ENCODE data around the gene MSRB1. TPM values are rescaled to one million over a fixed set of nuclear protein-coding genes. Genes with fewer than 3 reads are reported as not detected.

The MSRB1 gene
- total and polyA plus RNA-seq, 2 of the 13 experiments (the other 11 are each of a cell fraction or from before 2014, with no cell fraction given) = 32.1 to 75.4 TPM

- TF ChIP-seq, protein P1, sequence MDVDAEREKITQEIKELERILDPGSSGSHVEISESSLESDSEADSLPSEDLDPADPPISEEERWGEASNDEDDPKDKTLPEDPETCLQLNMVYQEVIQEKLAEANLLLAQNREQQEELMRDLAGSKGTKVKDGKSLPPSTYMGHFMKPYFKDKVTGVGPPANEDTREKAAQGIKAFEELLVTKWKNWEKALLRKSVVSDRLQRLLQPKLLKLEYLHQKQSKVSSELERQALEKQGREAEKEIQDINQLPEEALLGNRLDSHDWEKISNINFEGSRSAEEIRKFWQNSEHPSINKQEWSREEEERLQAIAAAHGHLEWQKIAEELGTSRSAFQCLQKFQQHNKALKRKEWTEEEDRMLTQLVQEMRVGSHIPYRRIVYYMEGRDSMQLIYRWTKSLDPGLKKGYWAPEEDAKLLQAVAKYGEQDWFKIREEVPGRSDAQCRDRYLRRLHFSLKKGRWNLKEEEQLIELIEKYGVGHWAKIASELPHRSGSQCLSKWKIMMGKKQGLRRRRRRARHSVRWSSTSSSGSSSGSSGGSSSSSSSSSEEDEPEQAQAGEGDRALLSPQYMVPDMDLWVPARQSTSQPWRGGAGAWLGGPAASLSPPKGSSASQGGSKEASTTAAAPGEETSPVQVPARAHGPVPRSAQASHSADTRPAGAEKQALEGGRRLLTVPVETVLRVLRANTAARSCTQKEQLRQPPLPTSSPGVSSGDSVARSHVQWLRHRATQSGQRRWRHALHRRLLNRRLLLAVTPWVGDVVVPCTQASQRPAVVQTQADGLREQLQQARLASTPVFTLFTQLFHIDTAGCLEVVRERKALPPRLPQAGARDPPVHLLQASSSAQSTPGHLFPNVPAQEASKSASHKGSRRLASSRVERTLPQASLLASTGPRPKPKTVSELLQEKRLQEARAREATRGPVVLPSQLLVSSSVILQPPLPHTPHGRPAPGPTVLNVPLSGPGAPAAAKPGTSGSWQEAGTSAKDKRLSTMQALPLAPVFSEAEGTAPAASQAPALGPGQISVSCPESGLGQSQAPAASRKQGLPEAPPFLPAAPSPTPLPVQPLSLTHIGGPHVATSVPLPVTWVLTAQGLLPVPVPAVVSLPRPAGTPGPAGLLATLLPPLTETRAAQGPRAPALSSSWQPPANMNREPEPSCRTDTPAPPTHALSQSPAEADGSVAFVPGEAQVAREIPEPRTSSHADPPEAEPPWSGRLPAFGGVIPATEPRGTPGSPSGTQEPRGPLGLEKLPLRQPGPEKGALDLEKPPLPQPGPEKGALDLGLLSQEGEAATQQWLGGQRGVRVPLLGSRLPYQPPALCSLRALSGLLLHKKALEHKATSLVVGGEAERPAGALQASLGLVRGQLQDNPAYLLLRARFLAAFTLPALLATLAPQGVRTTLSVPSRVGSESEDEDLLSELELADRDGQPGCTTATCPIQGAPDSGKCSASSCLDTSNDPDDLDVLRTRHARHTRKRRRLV (CRISPR knock-in tag; IDR thresholded peaks at IDR 0.05) = peak; percentile 83
- TF ChIP-seq ZNF747 (CRISPR knock-in tag; IDR thresholded peaks at IDR 0.05; ENCODE audit: borderline replicate concordance) = no peak
- 0 out of 2 replicates have a peak, but pooled peaks have one; percentile 62 for TF ChIP-seq ZNF589 (CRISPR knock-in tag; conservative IDR thresholded peaks at IDR 0.05)
- TF ChIP-seq MXD4 (CRISPR knock-in tag; IDR thresholded peaks at IDR 0.05) = peak; percentile 70; the same call in 1 of the 2 replicates
- peak; percentile 87; the same call in 1 of the 2 replicates for TF ChIP-seq ZNF136 (CRISPR knock-in tag; IDR thresholded peaks at IDR 0.05; ENCODE audit: low read depth)
- peak; percentile 70 for TF ChIP-seq ZNF503 (CRISPR knock-in tag; IDR thresholded peaks at IDR 0.05)
- TF ChIP-seq, protein P2, sequence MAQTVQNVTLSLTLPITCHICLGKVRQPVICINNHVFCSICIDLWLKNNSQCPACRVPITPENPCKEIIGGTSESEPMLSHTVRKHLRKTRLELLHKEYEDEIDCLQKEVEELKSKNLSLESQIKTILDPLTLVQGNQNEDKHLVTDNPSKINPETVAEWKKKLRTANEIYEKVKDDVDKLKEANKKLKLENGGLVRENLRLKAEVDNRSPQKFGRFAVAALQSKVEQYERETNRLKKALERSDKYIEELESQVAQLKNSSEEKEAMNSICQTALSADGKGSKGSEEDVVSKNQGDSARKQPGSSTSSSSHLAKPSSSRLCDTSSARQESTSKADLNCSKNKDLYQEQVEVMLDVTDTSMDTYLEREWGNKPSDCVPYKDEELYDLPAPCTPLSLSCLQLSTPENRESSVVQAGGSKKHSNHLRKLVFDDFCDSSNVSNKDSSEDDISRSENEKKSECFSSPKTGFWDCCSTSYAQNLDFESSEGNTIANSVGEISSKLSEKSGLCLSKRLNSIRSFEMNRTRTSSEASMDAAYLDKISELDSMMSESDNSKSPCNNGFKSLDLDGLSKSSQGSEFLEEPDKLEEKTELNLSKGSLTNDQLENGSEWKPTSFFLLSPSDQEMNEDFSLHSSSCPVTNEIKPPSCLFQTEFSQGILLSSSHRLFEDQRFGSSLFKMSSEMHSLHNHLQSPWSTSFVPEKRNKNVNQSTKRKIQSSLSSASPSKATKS (CRISPR knock-in tag; IDR thresholded peaks at IDR 0.05) = no peak
- TF ChIP-seq NCOA5 (CRISPR knock-in tag; IDR thresholded peaks at IDR 0.05) = no peak
- no peak for TF ChIP-seq HMGA1 (CRISPR knock-in tag; conservative IDR thresholded peaks at IDR 0.05)
- TF ChIP-seq, protein P3, sequence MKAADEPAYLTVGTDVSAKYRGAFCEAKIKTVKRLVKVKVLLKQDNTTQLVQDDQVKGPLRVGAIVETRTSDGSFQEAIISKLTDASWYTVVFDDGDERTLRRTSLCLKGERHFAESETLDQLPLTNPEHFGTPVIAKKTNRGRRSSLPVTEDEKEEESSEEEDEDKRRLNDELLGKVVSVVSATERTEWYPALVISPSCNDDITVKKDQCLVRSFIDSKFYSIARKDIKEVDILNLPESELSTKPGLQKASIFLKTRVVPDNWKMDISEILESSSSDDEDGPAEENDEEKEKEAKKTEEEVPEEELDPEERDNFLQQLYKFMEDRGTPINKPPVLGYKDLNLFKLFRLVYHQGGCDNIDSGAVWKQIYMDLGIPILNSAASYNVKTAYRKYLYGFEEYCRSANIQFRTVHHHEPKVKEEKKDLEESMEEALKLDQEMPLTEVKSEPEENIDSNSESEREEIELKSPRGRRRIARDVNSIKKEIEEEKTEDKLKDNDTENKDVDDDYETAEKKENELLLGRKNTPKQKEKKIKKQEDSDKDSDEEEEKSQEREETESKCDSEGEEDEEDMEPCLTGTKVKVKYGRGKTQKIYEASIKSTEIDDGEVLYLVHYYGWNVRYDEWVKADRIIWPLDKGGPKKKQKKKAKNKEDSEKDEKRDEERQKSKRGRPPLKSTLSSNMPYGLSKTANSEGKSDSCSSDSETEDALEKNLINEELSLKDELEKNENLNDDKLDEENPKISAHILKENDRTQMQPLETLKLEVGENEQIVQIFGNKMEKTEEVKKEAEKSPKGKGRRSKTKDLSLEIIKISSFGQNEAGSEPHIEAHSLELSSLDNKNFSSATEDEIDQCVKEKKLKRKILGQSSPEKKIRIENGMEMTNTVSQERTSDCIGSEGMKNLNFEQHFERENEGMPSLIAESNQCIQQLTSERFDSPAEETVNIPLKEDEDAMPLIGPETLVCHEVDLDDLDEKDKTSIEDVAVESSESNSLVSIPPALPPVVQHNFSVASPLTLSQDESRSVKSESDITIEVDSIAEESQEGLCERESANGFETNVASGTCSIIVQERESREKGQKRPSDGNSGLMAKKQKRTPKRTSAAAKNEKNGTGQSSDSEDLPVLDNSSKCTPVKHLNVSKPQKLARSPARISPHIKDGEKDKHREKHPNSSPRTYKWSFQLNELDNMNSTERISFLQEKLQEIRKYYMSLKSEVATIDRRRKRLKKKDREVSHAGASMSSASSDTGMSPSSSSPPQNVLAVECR (CRISPR knock-in tag; IDR thresholded peaks at IDR 0.05; ENCODE audit: borderline replicate concordance) = peak; percentile 77; the same call in 1 of the 2 replicates
- TF ChIP-seq, protein P4, sequence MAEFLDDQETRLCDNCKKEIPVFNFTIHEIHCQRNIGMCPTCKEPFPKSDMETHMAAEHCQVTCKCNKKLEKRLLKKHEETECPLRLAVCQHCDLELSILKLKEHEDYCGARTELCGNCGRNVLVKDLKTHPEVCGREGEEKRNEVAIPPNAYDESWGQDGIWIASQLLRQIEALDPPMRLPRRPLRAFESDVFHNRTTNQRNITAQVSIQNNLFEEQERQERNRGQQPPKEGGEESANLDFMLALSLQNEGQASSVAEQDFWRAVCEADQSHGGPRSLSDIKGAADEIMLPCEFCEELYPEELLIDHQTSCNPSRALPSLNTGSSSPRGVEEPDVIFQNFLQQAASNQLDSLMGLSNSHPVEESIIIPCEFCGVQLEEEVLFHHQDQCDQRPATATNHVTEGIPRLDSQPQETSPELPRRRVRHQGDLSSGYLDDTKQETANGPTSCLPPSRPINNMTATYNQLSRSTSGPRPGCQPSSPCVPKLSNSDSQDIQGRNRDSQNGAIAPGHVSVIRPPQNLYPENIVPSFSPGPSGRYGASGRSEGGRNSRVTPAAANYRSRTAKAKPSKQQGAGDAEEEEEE (CRISPR knock-in tag; IDR thresholded peaks at IDR 0.05; ENCODE audit: borderline replicate concordance) = no peak
Observed at GRCh38 chr16:1940273-1941161, 2.5 kb downstream of the MSRB1 start (continued).

All from HepG2 (cell line).